Heart left ventricle (tissue), 13 donors: ENCODE data around the gene SELENOP.

ENCODE experiments used
- POLR2A ChIP-seq, 2 donors: fragments of 450-650 bp; IDR thresholded peaks; one replicate each; pipeline ENCODE4 v1.6.1; 2017; ENCODE audit warnings: antibody characterized with exemption in 2 of 2, mild to moderate bottlenecking in 2 of 2, moderate library complexity in 2 of 2
- TF ChIP-seq, protein P1 (sequence below), 12 donors: fragments of 200-600 bp; sonication (generic) in 4 of 12; IDR thresholded peaks; one replicate each; pipeline versions ENCODE4 v1.5.0 to v1.8.0; 2018 to 2022; ENCODE audit warnings: antibody characterized with exemption in 12 of 12, mild to moderate bottlenecking in 5 of 12
- donor health status: ischemic (EF 13 %, LVEDD 7.1; RV severe dilation, severe dysfunction).
- donor health status: DM: no; HTN: yes; CAD: no.
- donor health status: DM: no; HTN: no; CAD: no.
- donor health status: ischemic (EF 25% LVEDD 6.9; RV normal size, moderate dysfunction).
- donor health status: ischemic (EF 25% LVEDD 5.7; RV mildly dilated, moderate dysfunction).
- donor health status: ischemic (EF 35%, LVEDD 5.7; RV mildly dilated, moderate dysfunction).
- donor health status: nonischemic (EF 11% LVEDD 7.7; RV severe dilation, severe dysfunction).
- donor health status: DM: yes; HTN: yes; CAD: no.
- donor health status: PGD.
- donor health status: ischemic (EF 29% LVEDD 5.4; RV normal size, mild dysfunction).
- donor health status: nonischemic (EF 23%, LVEDD 6.1; RV moderate dilation, normal function).

DNA sequence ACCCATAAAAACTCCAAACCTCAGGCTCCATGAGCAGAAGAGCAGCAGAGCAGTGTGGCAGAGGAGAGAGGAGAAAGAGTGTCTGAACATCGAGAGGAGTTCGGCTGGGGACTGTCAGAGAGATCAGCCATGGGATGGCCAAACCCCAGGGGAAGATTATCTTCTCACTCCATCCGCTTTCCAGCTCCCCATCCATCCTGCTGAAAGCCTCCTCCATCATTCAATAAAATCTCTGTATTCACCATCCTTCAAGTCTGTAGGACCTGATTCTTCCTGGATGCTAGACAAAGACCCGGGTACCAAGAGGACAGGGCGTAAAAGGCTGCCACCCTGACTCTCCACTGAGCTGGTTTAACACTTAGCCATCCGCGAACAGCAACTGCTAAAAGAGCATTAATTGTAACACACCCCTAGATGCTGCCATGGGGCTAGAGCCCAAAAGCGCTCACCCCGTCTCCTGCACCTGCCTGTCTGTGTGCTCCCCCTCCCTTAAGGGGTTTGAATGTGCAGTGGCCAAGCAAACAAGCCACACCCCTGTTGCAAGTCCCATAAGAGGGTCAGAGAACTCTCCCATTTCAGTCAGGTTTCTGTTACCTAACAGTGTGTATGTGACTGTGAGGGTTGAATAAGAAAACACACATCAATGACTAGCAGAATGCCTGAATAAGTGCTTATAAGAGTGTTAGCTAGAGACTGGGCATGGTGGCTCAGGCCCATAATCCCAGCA is 13.9 kb upstream of the SELENOP start:
- TF ChIP-seq, protein P1, sequence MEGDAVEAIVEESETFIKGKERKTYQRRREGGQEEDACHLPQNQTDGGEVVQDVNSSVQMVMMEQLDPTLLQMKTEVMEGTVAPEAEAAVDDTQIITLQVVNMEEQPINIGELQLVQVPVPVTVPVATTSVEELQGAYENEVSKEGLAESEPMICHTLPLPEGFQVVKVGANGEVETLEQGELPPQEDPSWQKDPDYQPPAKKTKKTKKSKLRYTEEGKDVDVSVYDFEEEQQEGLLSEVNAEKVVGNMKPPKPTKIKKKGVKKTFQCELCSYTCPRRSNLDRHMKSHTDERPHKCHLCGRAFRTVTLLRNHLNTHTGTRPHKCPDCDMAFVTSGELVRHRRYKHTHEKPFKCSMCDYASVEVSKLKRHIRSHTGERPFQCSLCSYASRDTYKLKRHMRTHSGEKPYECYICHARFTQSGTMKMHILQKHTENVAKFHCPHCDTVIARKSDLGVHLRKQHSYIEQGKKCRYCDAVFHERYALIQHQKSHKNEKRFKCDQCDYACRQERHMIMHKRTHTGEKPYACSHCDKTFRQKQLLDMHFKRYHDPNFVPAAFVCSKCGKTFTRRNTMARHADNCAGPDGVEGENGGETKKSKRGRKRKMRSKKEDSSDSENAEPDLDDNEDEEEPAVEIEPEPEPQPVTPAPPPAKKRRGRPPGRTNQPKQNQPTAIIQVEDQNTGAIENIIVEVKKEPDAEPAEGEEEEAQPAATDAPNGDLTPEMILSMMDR (IDR thresholded peaks at IDR 0.05) = no peak
- TF ChIP-seq POLR2A (IDR thresholded peaks at IDR 0.05) = no peak
